Mesothelial cell of epicardium (in vitro differentiated cells): Measurements from ENCODE around the gene RNFT2. TPM values are rescaled to one million over a fixed set of nuclear protein-coding genes. Genes with fewer than 3 reads are reported as not detected.

Experiments used
- DNase-seq, 2 experiments: peaks; one replicate each; pipeline ENCODE4 v3.0.0; 2021; ENCODE audit warnings: low spot score in 2 of 2; ENCODE audit not compliant: unreplicated experiment in 2 of 2
- H3K27ac Mint-ChIP-seq: 2 replicates; pipeline ENCODE4 v1.8.0; 2021; ENCODE audit warnings: mixed read lengths
- H3K27me3 Mint-ChIP-seq: 2 replicates; pipeline ENCODE4 v1.8.0; 2021; ENCODE audit warnings: low read depth, mixed read lengths
- H3K36me3 Mint-ChIP-seq: 2 replicates; pipeline ENCODE4 v1.8.0; 2021; ENCODE audit warnings: mixed read lengths
- H3K4me1 Mint-ChIP-seq: 2 replicates; pipeline ENCODE4 v1.8.0; 2021; ENCODE audit warnings: mixed read lengths
- H3K4me3 Mint-ChIP-seq: 2 replicates; pipeline ENCODE4 v1.8.0; 2021; ENCODE audit warnings: mild to moderate bottlenecking, moderate library complexity, mixed read lengths
- H3K9me3 Mint-ChIP-seq: 2 replicates; pipeline ENCODE4 v1.8.0; 2021; ENCODE audit warnings: mixed read lengths
- CTCF ChIP-seq: fragments of 200-600 bp; sonication (generic); IDR thresholded peaks from one replicate; pipeline ENCODE4 v1.5.0; 2021; ENCODE audit warnings: antibody characterized with exemption; ENCODE audit not compliant: unreplicated experiment
- total RNA-seq: library from RNA; stranded (reverse); gene quantifications from 3 replicates; pipeline ENCODE4 v1.2.1, GENCODE V29; 2021

The RNFT2 gene
- total RNA-seq, 1 donor from 2014 or later = 27.7 TPM

DNA sequence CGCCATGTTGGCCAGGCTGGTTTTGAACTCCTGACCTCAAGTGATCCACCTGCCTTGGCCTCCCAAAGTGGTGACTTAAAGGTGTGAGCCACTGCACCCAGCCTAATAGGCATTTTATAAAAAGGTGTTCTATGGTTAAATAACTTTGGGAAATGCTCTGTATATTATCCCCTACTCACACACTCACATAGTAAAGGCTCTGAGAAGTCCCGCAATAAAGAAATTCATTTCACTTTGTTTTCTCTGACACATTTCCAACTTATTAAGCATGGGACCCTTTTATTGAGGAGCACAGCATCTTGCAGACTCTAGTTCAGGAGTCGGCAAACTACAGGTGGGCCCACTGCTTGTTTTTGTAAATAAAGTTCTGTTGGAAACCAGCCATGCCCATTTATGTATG lies 63.9 kb downstream of the RNFT2 start:
- Mint-ChIP-seq H3K4me3 (no peak overlapping the region), H3K27me3 (no peaks in the 10 kb centered on the region), H3K36me3 (peaks cover 22% of the 10 kb centered on the region), H3K4me1 (no peaks in the 10 kb centered on the region), H3K9me3 (peaks cover 19% of the 10 kb centered on the region), H3K27ac (no peak overlapping the region)
- no peak for DNase-seq
- no peak for TF ChIP-seq CTCF

DNA sequence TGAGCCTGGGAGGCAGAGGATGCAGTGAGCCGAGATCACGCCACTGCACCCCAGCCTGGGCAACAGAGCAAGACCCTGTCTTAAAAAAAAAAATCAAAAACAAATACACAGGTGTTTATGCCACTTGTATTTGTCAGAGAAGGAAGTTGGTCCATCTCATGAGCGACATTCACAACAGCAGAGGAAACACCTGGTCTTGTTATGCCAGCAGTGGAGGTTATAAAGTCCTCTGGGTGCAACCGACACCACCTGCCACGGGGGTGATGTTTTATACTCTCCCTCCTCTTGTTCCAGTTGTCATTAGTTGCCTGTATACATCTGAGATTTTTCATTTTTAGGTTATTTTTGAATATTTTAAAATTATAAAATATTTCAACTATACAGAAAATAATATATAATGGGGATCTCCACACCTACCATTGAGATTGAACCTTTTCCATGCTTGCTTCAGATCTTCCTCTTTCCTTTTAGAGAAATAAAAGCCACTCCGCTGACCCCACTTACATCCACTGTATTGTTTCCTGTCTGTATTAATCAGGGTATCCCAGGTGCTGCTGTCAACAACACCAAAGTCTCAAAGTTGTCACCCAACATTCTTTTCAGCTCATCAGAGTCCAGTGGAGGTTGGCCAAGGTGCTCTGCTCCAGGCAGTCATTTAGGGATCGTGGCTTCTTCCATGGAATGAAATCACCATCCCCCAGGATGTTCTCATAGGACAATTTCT lies 65.1 kb downstream of the RNFT2 start:
- Mint-ChIP-seq H3K4me3 (no peak overlapping the region), H3K27me3 (no peaks in the 10 kb centered on the region), H3K4me1 (no peaks in the 10 kb centered on the region), H3K36me3 (peaks cover 15% of the 10 kb centered on the region), H3K27ac (no peak overlapping the region), H3K9me3 (peaks cover 12% of the 10 kb centered on the region)
- DNase-seq = no peak
- no peak for TF ChIP-seq CTCF

GRCh38 chr12:116804051-116804450 lies 65.9 kb downstream of the RNFT2 start:
- TF ChIP-seq CTCF = no peak
- Mint-ChIP-seq H3K9me3 (peaks cover 11% of the 10 kb centered on the region), H3K27me3 (no peaks in the 10 kb centered on the region), H3K27ac (no peak overlapping the region), H3K36me3 (peaks cover 10% of the 10 kb centered on the region), H3K4me3 (no peak overlapping the region), H3K4me1 (no peaks in the 10 kb centered on the region)
- no peak for DNase-seq

- no peak for TF ChIP-seq CTCF
- Mint-ChIP-seq H3K27me3 (no peaks in the 10 kb centered on the region), H3K4me1 (no peaks in the 10 kb centered on the region), H3K36me3 (no peaks in the 10 kb centered on the region), H3K27ac (no peak overlapping the region), H3K4me3 (no peak overlapping the region), H3K9me3 (no peaks in the 10 kb centered on the region)
- no peak for DNase-seq
These were observed 68.8 kb downstream of the RNFT2 start for GRCh38 chr12:116806845-116807440.

DNA sequence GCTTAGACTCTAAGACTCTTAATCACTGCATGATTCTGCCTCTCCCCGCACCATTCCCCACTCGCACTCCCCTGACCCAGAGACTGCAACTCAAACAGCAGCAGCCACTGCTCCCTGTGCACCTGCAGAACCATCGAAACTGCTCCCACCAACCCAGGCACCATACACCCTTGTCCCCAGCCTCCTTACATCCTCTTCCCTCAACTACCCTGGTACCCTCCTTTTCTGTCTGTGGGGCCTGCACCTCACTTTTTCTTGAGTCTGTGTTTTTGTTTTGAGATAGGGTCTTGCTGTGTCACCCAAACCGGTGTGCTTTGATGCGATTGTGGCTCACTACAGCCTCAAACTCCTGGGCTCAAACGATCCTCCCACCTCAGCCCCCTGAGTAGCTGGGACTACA lies 69.4 kb downstream of the RNFT2 start:
- H3K27ac Mint-ChIP-seq = no peak overlapping the region
- TF ChIP-seq CTCF = no peak

More for the DNA sequence above, 69.4 kb downstream of the RNFT2 start:
- Mint-ChIP-seq H3K9me3 (no peaks in the 10 kb centered on the region), H3K4me3 (no peak overlapping the region), H3K27me3 (no peaks in the 10 kb centered on the region), H3K4me1 (no peaks in the 10 kb centered on the region), H3K36me3 (no peaks in the 10 kb centered on the region)
- DNase-seq = no peak
